ENCODE data around the gene SLC4A7.
"Not testable (repeated sequence)": the region's sequence is repeated elsewhere in the genome, so short reads cannot be mapped to it uniquely, and the experiment has no call there.

SLC4A7 gene

DNA sequence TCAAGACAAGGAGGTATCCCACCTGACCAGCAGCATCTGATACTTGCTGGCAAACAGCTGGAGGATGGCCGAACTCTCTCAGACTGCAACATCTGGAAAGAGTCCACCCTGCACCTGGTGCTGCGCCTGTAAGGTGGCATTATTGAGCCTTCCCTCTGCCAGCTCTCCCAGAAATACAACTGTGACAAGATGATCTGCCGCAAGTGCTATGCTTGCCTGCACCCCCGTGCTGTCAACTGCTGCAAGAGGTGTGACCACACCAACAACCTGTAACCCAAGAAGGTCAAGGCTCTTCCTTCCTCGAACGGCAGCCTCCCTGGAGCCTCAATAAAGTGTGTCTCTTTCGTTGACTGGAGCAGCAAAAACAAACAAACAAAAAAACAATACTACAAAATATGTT lies 2.2 kb upstream of the SLC4A7 start:
- no peak for DNase-seq

DNA sequence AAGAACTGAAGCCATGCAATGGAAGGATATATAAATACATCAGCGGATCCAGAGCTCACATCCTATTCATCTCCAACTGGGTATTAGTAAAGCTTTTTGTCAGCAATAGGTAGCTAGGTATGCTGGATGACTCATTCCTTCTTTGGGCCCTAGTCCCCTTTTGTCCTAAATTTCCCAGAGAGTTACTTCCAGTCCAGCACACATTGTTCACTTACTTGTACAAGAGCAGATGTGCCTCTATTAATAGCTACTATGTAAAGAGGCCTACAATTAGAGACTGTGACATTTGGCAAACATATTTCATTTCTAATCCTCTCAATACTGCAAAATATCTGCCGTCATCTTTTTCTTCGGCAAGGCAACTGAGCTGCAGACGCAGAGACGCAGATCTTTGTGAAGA lies 1.7 kb upstream of the SLC4A7 start:
- no peak for DNase-seq

DNA sequence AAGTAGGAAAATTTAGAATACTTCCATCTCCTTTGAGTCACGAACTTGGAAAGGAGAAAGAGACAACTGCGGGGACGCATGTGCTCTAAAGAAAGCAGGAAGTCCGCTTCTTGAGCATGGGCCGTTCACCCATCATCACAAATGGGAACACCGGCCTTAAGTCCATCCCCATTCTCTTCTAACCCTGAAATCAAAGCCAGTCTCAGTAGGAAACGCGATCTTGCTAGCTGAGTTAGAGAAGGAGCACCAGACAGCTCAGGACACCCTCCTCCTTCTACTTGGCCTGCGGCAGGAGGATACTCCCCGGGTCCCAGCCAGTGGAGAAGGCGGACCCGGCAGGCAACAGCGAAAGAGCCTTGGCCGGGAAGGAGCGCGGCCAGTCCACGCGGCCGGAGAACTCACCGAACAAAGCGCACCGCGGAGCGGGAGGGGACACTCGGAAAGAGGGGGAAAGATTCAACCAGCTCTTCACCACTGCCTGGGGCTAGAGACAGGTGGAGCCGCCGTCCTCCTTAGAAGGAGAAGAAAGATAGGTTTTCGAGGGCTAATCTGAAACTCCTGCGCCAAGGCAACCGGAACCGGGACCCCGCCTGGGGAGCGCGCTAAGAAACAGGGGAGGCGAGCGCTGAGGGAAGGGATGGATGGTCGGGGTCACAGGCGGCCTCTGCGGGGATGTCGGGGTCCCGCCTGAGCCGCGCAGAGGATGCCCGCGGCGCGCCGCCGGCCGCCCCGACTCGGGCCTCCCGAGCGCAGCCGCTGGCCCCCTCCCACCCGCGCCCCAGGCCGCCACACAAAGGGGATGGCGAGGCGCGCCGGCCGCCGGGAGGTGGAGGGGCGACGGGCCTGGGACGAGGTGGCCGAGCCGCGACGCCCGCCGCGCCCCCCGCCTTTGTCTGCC lies 818 bp downstream of the SLC4A7 start:
- DNase-seq = peak; percentile 25 to 34

DNA sequence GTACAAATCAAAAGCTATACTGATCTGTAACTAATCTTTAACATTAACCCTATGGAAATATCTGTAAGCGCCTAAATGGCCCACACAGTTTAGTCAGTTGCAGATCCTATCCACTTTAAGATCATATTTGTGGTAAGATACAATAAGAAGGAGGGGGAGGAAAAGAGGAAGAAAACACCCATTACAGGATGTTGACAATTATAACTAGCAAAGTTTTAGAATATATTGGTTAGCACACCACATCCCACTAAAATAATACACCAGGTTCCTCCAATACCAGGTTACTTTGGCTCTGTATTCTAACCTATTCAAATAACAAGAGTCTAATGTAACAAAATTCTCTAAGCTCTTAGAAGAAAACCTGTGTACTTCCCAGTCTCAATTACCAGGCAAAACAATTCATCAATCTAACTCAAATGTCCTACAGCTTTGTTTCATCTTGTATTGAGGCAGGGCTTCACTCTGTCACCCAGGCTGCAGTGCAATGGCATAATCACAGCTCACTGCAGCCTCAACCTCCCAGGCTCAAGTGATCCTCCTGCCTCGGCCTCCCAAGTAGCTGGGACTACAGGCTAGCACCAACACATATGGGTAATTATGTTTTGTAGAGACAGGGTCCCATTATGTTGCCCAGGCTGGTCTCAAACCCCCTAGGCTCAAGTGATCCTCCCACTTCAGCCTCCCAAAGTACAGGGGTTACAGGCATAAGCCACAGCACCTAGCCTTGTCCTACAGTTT lies 4.2 kb downstream of the SLC4A7 start:
- no peak for DNase-seq

DNA sequence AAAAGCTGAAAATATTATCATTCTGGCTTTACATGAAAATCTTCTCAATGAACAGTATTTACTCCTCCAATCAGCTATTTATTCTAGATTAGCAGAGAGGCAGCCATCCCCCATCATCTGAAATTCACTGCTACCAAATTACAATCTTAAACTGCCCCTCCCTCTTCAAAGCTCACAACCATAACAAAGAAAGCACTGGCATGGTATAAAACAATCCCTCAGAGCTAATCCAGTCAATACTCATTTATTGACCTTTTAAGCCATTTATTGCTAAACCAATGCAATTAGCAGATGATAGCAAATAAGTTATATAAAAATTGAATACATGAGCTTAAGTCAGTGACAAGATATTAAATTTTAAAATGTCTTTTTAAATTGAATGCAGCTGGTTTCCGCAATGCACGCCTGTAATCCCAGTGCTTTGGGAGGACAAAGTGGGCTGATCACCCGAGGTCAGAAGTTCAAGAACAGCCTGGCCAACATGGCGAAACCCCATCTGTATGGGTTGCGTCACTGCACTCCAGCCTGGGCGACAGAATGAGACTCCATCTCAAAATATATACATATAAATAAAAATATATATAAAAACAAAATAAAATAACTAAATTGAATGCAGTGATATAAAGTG lies 12.1 kb downstream of the SLC4A7 start:
- no peak for DNase-seq

DNA sequence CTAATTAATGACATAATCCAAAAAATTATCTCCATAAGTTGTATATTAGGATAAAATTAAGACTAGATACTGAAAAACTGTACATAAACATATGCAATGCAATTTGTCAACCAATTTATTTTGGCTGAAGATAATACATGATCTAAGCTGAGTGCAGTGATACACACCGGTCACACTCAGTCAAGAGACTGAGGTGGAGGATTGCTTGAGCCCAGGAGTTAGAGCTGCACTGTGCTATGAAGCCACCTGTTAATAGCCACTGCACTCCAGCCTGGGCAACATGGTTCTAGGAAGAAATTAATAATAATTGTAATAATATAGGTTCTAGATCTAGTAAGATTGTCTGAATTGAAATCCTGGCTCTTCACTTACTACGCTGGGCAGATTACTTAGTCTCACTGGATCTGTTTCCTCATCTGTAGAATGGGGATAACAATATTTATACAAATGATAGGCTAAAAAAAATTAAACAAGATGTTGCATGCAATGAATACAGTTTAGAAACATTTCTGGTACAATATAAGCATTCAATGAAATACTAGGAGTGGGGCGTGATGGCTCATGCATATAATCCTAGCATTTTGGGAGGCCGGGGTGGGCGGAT lies 15.8 kb downstream of the SLC4A7 start:
- DNase-seq = no peak

DNA sequence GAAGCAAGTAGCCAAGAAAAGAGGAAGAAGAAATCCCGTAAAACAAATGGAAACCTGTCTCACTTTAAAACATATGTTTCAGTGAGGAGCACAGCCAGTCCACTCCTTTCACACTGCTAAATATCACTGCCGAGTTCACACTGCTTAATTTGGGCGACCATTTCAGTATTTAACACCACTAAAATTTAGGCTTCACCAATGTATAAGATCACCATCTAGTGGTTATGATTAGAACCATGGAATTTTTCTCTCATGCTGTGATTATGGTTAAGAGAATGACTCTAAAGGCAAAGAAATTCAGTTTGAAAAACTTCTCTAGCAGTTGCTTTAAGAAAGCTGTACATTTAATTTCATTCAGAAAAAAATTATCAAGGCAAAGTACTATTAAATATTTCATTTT lies 16.6 kb downstream of the SLC4A7 start:
- peak in 1 of 2 donors; percentile 16 for DNase-seq

DNA sequence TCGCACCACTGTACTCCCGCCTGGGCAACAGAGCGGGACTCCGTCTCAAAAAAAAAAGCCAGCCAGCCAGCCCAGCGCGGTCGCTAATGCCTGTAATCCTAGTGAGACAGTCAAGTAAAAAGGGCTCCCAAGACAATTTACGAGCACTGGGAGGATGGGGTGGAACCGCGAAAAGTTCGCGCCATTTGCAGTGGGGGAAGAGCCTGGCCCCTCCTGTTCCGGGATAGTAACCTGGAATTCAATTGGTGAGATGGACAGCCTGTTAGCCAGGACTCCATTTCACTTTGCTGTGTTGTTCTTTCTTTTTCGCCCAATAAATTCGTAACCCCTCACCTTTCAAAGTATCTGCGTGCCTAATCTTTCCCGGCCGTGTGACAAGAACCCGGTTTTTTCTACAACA lies 19.5 kb downstream of the SLC4A7 start:
- no peak for DNase-seq

DNA sequence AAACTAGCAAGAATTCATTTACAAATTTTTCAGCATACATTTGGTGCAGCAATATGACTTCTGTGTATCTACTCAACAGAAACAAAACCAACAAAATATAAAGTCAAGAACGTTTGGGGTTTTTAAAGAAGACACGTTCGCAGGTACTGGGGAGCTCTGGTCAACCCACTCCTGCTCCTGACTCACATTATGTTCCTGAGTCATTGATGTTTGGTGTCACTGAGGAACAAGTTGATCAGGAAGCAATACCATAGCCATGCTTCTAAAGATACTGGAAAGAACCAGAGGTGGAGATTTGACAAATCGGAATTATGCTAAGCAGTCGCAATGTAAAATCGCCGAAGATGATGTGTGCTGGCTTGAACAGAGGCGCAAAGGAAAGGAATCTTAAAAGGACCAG lies 22.0 kb downstream of the SLC4A7 start:
- no peak for DNase-seq

DNA sequence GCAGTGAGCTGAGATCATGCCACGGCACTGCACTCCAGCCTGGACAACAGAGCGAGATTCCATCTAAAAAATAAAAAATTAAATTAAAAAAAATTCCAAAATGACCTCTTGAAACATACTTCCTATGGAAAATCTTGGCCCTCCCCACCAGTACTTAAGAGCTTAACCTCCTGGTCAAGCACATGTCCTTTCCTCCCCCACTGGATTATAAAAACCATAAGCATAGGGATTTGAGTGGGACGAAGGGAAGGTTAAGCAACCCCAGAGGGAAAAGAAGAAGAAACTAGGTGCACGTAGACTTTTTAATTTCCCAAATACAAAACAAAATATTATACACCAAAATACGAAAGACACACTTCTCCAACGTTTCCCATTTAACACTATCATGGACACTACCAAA lies 25.3 kb downstream of the SLC4A7 start:
- DNase-seq = no peak

DNA sequence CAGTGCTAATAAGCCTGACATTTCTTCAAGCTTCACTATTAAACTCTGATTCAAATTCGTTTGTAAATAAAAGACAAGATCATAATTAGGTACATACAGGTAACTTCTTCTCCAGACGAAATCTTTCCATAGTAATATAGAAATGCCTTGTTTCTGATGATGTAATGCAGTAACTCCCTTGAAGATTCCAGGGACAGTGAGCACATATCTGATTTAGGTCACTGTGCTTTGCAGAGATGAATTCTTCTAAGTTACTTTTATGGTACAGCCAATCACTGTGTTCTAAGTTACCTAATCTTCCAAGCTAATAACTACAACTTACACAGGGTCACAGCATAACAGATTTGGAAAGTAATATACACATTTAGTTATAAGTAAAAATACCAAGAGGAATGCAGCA lies 27.6 kb downstream of the SLC4A7 start:
- no peak for DNase-seq

DNA sequence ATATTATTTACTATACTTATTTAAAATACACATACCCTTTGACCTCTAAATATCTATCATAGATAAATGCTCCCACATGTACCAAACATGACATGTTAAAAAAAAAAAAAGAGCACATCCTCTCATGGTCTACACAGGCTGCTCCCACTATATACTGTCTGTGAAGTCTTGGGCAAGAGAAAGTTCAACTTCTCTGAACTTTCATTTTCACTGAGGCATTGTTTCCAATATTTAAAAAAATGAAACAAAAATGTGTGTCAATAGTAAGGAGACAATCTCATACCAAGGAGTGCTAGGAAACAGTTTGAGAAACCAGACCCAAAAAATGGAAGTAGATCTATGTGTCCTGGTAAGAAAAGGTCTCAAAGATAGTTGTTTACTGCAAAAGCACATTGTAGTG lies 29.3 kb downstream of the SLC4A7 start:
- no peak for DNase-seq

DNA sequence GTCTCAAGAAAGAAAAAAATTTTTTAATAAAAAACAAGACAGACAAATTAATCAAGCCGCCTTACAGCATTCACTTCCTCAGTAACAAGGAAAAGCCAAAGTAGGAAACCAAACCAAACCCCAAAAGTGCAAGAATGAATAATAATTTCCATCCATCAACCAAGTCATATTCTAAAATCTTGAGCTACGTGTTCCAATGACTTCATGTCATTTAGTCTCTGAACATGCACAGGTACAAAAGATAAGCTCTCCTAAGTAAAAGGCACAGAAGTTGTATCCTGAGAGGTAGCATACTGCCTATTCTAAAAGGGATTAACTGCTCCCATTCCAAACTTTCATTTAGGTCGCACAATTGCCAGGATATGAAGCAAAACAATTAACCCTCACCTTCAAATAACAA lies 29.7 kb downstream of the SLC4A7 start:
- no peak for DNase-seq

DNA sequence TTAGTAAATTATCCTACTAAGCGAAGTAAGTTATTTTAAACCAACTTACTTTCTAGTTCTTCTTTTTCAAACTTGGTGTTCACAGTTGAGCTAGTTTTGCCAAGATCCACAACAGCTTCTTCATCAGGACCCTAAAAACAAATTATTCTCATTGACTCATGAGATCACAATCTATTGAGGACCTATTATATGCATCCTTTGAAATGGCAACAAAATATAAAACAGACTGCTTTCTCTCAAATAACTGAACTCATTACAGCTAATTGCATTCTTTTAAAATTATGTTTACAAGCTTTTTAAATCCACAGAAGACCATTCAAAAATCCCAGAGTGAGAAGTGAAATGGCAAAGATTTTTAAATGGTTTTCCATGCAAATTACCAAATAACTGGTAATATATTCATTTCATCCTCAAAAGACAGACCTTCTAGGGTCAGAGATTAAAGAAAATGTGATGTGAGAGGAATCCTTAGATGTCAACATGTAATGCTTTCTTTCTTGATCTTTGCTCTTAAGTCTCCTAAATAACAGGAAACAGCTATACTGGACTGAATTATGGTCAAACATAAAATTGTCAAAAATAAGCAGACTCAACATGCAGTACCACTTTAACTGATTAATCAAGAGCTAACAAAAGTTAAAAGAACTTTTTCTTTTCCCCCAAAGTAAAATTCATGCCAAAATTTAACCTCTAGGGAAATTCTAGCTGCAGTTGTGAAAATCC lies 31.7 kb downstream of the SLC4A7 start:
- no peak for DNase-seq

DNA sequence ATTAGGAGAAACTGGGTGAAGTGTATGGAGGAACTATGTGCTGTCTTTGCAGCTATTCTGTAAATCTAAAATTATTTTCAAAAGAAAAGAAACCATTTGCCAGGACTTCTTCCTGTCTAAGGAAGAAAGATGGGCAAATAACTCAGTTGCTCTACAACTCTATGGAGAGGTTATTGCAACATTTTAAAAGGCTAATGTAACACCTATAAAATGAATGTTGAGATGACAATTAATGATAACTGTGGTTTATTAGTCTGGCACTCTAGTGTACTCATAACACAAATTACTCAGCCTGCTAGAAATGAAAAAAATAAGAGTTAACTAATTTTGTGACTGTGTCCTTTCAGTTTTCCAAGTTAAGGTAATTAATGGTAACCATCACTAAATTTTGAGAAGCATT lies 32.3 kb downstream of the SLC4A7 start:
- no peak for DNase-seq

DNA sequence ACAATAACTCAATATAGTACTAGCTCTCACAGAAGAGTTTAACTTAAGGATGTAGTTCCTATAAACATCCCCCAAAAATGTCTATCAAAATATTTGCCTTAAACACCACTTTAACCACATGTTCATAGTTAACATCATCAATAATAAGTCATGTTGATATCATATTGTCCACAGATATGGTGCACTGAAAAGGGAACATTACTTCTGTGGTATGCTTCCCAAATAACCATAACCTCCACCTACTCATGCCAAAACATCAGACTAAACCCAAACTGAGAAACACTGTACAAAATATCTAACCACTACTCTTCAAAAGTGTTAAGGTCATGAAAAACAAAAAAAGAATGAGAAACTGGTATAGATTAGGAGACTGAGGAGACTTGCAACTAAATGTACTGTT lies 32.9 kb downstream of the SLC4A7 start:
- no peak for DNase-seq

DNA sequence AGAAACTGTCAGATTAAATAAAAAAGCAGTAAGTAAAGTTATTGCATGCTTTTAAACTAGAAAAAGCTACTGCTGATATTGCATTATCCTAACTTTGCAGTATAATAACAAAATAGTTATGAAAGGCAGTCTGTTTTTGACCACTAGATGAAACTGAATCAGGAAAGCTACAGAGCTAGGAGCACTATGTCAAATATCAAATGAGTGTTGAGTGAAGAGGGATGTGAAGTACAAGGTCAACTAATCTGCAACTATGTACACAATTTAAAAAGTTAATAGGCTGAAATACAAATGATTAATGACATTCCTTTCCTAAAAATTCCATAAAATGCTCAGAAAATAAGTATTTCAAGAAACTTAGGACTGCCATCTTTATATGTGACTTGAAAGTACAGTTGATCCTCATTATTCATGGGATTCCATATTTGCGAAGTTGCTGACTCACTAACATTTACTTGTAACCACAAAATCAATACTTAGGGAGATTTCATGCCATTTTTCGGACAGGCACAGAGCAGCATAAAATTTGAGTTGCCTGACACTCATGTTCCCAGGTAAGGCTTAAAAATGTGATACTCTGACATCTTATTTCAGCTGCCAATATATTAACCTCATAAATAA lies 34.5 kb downstream of the SLC4A7 start:
- no peak for DNase-seq

DNA sequence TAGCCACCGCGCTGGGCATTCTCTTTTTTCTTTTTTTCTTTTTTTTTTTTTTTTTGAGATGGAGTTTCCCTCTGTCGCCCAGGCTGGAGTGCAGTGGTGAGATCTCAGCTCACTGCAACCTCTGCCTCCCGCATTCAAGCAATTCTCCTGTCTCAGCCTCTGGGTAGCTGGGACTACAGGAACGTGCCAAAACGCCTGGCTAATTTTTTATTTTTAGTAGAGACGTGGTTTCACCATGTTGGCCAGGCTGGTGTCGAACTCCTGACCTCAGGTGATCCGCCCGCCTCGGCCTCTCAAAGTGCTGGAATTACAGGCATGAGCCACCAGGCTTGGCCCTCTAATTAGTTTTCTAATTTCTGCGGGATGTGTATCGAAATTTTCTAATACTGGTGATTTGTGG lies 41.2 kb downstream of the SLC4A7 start:
- DNase-seq = not testable (repeated sequence)

DNA sequence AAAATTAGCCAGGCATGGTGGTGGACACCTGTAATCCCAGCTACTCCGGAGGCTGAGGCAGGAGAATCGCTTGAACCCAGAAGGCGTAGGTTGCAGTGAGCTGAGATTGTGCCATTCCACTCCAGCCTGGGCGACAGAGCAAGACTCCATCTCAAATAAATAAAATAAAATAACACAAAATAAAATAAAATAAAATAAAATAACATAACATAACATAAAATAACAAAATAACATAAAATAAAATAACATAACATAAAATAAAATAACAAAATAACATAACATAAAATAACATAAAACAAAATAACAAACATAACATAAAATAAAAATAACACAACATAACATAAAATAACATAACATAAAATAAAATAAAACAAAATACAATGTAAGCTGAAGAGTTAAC lies 45.8 kb downstream of the SLC4A7 start:
- DNase-seq = not testable (repeated sequence)

DNA sequence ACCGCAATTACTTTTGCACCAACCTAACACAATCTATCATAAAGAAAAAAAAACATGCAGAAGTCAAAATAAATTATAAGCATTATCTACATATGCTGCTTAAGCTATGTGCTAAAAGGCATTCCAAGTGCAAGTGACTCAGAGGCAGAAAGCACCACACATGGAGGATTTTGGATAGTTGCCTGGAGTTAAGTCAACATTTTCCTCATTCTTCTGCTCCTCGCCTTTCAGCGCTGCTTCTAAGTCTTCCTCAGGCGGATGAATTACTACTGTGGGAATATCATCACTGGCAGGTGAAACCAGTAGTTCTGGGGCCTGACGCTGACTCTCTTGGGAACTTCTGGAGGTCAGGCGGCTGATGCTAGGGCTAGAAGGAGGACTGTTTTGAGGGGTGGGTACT lies 53.1 kb downstream of the SLC4A7 start:
- DNase-seq = no peak

DNA sequence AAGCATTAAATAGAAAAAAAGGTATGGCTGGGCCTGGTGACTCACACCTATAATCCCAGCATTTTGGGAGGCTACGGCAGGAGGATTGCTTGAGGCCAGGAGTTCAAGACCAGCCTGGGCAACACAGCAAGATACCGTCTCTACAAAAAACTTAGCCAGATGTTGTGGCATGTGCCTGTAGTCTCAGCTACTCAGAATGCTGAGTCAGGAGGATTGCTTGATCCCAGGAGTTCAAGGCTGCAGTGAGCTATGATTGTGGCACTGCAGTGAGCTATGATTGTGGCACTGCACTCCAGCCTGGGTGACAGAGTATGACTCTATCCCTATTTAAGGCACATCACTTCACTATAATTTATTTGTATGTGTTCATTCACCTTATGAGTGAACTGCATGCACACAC lies 54.3 kb downstream of the SLC4A7 start:
- DNase-seq = no peak

DNA sequence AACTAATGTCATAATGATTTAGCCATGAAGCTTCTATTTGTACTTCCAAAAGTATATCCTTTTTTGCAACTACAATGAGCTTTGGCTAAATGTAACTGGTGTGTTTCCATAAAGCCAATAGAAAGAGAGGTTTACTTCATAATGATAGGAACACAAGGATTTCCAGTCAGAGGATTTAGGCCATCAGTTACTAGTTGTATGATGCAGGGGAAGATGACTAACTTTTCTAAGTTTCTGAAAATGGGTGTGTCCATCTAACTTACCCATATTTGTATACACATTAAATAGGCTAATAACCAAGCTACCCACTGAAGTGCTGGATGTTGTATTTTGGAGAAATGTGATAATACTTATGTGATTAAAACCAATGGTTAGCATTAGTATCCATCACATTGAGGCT lies 55.7 kb downstream of the SLC4A7 start:
- no peak for DNase-seq

All from activated CD4-positive, alpha-beta T cell treated with anti-CD3 and anti-CD28 coated beads for 4 hours (primary cell).